ENCODE results near the gene SEPTIN5.
A peak's percentile ranks its signal among the peaks of the same experiment; 100 is the strongest.

SEPTIN5 gene

DNA sequence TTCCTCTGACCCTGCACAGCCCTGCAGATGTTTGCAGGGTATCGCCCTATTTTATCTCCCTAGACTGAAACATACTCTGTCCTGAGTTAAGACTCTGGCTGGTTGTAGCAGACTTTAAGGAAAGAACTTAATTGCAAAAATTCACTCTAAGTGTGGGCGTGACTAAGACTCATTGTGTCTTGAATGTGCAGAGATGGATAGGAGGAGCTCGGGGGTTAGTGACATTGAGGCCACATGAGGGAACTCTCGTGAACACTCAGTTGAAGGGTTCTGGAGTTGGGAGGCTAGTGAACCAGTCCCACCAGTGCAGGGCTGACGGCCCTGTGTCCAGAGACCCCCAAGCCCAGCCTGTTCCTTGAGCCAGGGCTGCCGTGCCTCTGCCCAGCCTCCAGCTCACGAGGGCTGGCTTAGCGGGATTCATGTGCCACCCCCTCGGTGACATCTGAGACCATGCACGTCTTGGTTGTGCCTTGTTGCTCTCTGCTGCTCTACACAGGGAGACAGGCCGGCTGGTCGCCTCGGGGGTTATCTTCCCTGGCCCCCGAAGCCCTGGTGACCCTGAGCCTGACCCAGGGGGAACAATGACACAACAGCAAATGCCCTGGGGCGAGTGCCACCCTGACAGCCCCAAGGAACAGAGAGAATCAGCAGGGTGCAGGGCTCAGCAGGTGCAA is 34.8 kb downstream of the SEPTIN5 start:
- DNase-seq (ENCODE audit: low read depth in 3 of 3) = no peak

DNA sequence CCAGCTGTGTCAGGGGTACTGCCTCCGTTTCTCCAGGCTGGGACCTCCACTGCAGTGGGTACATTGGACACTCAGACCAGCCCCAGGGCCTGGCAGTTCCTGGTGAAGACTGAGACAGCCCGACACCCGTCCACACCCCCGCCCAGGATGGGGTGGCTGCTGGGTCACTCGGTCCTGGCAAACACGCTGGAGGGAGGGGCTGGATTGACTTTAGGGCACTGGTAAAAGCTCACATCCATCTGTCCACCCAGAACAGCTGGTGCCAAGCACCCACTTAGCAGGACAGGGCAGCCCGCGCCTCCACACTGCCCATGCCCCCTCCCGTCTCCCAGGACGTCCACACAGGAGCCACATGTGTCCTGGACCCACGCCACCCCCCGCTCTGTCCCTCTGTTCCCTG is 35.6 kb downstream of the SEPTIN5 start:
- DNase-seq (ENCODE audit: low read depth in 3 of 3) = no peak

- no peak for DNase-seq (ENCODE audit: low read depth in 3 of 3)
These were observed 36.5 kb downstream of the SEPTIN5 start for GRCh38 chr22:19750507-19751490.

GRCh38 chr22:19751497-19752245 is 37.4 kb downstream of the SEPTIN5 start:
- DNase-seq (ENCODE audit: low read depth in 3 of 3) = no peak

DNA sequence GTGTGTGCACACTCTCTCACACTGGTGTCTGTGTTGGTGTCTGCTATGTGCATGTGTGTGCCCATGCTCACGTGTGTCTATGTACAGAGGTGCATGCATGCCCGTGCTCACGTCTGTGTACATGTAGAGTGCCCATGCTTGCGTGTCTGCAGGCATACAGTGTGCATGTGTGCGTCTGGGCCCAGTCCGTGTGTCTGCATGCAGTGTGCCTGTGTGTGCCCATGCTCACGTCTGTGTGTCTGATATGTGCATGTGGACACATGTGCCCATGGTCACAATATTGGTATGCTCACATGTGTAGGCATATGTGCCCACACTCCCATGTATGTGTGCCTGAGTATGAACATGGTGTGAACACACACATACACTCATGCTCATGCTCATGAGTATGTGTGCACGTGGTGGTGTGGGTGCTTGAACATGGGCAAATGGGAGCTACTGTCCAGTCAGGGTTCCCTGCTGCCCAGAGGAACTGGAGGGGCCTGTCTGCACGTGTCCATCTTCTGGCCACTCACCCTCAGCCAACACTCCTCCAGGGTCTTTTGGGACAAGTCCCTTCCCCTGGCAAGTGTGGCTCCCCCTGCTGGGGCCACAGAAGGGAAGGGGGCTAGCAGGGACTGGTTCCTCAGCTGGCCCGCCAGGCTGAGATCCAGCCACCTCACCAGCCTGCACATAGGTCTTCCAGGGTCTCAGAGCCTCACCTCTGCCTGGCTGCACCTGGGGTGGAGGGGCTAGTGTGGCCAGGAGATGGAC is 39.0 kb downstream of the SEPTIN5 start:
- DNase-seq (ENCODE audit: low read depth in 3 of 3) = no peak

DNA sequence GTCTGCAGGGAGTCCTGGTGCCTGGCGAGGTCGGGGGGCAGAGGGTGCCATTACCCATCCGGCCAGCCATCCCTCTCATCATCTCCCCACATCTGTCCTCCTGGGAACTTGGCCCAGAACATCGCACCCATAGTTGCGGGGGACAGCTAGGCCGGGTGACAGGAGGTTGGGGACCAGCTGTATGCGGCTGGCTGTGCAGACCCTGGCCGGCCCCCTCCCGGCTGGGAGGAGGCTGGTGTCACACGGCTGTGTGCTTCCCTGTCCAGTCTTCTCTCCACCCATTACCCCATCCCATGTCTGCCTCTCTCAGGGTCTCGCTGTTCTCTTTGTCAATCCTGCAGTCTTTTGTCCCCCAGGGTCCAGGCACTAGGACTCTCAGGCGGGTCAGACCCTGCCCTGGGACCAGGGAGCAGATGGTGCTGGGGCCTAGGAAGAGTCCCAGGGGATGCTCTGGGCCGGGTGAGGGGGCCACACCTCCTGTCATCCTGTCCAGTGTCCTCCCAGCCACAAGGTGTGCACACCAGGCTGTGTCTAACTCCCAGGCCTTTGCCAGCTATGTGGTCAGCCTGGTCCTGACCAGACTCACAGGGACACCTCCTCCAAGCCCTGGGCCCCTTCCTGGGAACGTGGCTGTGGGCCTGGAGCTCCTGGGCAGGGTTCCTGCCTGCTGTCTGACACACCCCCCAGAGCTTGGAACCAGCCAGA is 39.8 kb downstream of the SEPTIN5 start:
- no peak for DNase-seq (ENCODE audit: low read depth in 3 of 3)

DNA sequence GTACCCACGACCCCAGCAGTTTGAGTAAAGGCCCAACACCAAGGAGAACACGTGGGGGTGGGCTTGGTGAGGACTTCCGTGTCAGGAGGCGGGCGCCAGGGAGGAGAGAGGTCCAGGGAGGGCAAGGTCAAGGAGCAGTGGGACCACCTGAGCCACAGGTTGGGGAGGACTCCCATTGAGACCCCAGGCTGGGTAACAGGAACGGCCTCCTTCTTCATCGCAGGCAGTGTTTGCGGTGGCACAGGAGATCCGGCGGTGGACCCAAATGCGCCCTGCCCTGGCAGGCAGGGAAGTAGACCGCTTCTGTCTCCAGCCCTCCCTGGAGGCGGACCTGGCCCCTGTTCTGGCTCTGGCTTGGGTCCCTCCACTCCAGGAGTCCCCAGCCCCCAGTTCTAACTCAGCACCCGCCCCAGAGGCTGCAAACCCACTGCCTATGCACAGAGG is 40.4 kb downstream of the SEPTIN5 start:
- no peak for DNase-seq (ENCODE audit: low read depth in 3 of 3)

DNA sequence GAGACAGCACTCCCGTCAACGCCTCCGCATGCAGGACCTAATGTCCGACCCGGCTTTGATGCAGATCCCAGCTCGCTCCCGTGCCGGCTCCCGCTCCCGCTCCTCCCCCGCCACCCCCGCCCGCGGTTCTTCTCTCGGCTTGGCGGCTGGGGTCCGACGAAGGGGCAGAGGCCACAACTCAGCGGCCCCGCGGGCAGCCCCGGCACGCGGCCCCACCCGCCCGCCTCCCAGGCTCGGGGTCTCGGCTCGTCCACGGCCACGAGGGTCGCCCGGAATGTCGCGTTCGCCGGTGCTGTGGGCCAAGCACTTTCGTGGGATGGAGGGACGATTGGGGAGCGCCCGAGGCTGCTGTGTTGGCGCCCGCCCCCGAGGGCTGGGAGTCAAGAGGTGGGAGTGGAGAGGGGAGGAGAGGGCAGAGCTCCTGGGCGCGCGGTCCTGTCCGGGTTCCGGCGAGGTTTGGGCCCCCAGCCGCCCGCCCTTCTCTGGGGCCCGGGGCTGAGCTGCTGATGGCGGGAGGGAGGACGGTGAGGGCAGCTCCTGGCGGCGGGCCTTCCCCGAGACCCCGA is 40.9 kb downstream of the SEPTIN5 start:
- DNase-seq (ENCODE audit: low read depth in 3 of 3) = no peak

DNA sequence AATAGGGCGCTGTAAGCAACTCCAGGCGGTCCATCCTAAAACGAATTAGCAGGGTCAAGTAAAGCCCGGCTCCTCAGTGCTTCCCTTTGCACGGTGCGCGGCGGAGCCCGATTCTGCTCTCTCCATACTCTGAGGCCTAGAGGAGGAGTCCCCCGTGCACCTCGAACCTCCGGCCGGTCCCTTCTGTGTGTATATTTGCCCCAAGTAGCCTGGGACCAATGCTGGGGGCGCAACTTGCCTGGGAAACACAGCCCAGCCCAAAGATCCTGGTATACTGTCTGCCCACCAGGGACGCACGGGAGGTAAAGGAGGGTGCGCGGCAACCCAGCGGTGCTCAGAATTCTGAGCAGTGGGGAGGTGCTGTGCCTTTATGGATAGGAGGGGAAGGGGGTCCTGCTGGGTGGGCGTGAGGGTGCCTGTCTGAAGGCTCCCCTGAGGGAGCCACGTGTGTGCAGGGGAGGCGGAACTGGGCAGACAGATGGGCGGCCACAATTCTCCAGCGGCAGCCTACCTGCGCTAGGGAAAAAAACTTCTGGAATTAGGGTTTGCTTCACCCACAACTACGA is 41.5 kb downstream of the SEPTIN5 start:
- no peak for DNase-seq (ENCODE audit: low read depth in 3 of 3)

DNA sequence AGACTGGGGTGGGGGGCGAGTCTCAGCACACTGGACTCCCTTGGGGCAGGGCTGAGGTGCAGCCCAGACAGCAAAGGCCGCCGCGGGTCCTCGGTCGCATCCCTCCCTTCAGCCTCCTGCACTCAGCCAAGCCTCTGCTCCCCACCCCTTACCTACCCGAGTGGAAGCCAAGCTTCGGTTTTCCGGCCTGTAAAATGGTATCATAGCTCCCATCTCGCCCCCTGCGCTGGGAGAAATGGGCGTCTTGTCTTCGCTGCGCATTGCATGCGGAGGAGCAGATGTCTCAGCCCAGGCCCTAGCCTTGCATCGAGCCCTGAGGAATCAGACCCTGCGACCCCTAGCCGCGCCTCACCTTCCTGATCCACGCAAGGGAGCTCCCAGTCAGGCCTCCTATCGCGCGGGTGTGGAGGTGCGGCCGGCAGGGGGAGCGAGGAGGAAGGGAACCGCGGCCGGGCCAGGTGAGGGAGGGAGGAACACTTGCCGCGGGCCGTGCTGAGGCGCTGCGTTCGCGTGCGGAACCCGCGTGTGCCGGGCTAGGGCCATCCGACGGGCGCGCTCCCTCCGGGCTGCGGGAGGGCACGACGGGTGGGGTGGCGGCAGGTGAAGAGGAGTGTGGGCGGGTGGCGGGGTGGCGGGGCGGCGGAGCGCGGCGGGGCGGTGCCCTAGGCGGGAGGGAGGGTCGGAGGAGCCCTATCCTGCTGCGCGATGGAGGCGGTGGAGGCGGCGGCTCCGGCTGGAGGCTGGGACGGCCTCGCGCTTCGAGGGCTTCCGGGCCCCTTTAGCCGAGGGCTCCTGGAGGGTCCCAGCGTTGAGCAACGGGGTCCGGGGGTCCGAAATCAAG is 42.2 kb downstream of the SEPTIN5 start:
- DNase-seq (ENCODE audit: low read depth in 3 of 3) = peak; percentile 52

DNA sequence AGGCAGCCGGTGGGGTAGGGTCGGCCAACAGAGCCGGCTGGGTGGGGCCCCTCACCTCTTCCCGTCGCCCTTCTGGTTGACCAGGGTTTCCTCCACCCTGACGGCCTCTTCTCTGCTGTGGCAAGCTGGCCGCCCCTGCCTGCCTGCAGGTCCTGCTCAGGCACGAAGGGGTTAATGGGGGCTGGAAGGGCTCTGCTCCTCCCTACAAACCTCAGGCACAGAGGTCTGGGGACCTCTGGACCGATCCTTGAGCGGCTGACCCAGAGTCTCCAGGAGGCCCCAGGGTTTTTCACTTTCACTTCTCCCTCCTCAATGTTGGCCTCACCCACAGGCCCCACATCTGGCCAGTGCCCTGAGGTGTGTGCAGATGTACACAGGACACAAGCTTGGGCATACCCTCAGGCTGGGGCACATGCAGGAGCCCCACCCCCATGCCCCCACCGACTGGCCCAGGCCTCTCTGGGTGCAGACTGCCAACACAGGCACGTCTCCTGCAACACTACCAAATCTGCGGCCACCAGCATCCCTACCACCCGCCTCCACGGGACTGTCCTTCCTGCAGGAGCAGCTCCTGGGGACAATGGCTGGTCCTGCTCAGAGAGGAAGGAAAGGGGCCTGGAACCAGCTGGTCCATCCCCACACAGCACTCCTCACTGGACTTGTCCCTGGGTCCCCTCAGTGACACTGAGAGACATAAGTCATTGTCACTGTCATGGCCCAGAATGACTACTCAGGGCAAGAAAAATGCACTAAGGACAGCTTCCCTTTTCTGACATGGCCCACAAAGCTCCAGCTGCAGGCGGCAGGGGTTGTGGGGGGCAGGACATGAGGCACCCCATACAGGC is 43.1 kb downstream of the SEPTIN5 start:
- DNase-seq (ENCODE audit: low read depth in 3 of 3) = no peak

DNA sequence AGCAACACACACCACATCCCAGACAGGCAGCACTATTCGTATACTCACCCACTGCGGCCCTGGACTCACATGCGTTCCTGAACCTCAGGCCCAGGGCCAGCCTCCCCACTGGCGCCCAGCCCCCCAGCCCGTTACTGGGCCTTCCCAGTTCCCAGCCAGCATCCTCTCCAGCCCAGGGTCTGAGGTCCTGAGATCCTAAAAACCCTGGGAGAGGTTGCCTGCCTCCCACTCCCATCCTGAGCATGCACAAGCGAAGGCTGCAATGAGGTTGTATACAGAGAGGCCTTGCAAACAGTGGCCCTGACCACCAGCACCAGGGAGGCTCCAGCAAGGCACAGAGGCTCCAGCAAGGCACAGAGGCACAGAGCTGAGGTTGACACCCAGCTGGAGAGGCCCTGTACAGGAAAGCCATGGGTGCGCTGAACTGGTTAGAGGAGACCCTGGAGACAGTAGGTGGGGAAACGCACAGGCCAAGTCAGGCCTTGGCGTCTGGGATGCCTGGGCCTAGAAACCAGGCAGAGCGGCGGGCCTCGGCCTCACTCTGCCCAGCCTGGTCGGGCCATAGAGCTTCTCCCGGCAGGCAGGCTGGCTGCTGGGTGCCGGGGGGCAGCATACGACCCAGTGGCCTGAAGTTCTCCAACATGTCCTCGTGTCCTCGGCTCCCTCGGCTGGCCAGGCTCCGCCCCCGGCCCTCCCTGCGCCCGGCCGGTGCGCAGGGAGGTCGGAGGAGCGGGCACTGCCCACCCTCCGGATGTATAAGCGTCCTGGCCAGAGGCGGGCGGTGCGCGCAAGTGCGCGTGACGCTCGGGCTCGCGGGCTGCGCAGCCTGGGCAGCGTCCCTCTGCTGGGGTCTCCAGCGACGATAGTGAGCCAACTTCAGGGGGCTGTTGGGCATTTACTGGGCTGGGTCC is 43.9 kb downstream of the SEPTIN5 start:
- DNase-seq (ENCODE audit: low read depth in 3 of 3) = no peak

DNA sequence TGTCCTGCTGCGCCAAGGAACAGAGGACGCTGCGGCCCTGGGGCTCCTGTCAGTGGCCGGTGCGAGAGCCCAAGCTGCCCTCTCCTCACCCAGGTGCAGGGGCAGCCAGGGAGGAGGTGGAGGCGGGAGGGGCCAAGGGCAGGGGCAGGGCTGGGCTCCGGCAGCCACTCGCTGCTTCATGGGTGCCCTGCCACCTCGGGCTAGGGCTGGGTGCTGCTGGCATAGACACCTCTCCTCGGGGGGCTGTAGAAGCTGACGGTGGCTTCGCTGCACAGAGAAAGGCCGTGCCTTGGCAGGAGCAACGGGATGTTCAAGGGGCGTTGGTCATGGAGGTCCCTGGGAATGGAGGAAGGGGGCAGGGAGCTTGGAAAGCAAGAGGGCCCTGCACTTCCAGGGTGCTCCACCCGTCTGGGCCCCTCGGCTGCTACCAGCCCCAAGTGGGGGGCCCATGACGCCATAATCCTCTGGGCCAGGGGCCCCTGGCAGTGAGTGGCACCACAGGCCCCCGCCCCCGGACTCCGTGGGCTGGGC is 44.7 kb downstream of the SEPTIN5 start:
- DNase-seq (ENCODE audit: low read depth in 3 of 3) = no peak

- DNase-seq (ENCODE audit: low read depth in 3 of 3) = no peak
These were observed 45.2 kb downstream of the SEPTIN5 start for GRCh38 chr22:19759427-19760057.

DNA sequence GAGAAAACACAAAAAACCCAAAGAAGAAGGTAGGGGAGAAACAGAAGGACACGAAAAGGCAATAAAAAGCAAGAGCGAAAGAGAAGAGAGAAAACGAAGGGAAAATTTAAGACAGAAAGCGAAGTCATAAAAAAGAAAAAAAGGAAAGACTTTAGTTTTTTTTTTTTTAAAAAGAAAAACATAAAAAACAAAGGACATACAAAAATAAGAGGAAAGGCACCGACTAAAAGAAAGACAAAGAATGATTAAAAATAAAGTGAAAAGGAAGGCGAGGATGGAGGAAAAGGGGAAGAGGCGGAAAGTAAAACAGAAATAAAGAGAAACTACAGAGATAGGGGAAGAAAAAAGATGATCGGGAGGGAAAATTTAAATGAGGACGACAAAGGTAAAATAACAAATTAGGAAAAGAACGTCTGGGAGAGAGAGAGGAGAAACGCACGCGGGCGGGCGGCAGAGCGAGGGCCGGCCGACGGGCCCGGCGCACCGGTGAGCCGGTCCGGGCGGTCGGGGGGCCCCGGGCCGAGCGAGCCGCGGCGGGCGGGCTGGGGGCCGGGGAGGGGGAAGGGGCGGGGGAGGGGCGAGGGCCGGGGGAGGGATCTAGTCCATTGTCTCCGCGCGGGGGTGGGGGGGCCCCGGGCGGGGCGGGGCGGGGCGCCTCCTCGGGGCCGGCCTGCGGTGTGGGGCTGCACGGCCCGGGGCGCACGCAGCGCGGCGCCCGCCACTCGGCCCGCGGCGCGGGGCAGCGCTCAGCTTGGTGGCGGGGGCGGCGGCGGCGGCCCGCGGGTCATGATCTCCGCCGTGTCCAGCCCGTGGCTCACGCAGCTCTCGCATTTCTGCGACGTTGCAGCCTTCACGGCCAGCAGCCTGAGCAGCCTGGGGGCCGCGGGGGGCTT is 46.0 kb downstream of the SEPTIN5 start, which contains the start of gene TBX1:
TBX1 (plus strand) TSS at position 721 of the 893 bp plus-strand sequence; CDS start at position 787, 66 bp downstream.
- DNase-seq (ENCODE audit: low read depth in 3 of 3) = no peak

All from stimulated activated CD4-positive, alpha-beta T cell treated with anti-CD3 and anti-CD28 coated beads, TNF-alpha, amount 100 ng/mL, for 4 hours (primary cell).